Left ventricle myocardium superior (tissue), 1 donor: Measurements from ENCODE around the gene GREB1. TPM values are rescaled to one million over a fixed set of nuclear protein-coding genes. Genes with fewer than 3 reads are reported as not detected.

Experiments
- ATAC-seq: fragments of 200-7000 bp; cut with Tn5 transposase; one replicate; pipeline ENCODE4 v1.9.1; 2020; ENCODE audit warnings: mild to moderate bottlenecking, moderate library complexity
- DNase-seq: peaks from one replicate; pipeline ENCODE4 v3.0.0-alpha.2; 2020
- intact Hi-C: fragments of 100-400 bp; cut with micrococcal nuclease; formaldehyde crosslinking; loops from one replicate; pipeline ENCODE4 v1.11.0; 2022
- total RNA-seq: library from RNA; stranded (reverse); fragmentation: NEBNext Ultra II Directional; extraction: Animal tissue kit (Norgen Biotek cat#: 25700); gene quantifications from one replicate; pipeline ENCODE4 v1.2.1, GENCODE V29; 2021
- donor health status: DM: no; HTN: yes; CAD: no; lungs with severe emphysema.

The GREB1 gene
- total RNA-seq, 1 donor from 2014 or later = 8.2 TPM

GRCh38 chr2:11574176-11575046 lies 40.6 kb downstream of the GREB1 start:
- intact Hi-C loops = no loop called here
- ATAC-seq (no peak), DNase-seq (no peak)

DNA sequence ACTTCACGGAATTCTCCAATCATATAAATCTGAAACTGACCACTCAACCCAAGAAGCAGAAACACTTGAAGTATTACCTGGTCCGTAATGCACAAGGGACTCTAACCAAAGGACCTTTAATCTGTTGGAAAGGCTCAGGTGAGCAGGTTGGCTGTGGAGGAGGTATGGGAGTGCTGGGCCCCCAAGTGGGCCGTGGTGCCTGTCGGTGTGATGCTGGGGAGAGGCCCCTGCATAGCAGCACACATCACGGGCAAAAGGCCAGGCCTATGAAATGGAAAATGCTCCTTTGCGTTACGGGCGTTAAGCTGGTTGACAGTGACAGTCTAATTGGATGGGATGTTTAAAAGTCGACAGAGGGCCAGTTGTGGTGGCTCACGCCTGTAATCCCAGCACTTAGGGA lies 42.6 kb downstream of the GREB1 start:
- intact Hi-C loops = no loop called here
- ATAC-seq (no peak), DNase-seq (no peak)

GRCh38 chr2:11577101-11577883 lies 43.4 kb downstream of the GREB1 start:
- DNase-seq (no peak), ATAC-seq (no peak)
- intact Hi-C loops = no loop called here

- DNase-seq (no peak), ATAC-seq (no peak)
- intact Hi-C loops = no loop called here
These were observed 44.5 kb downstream of the GREB1 start for GRCh38 chr2:11578081-11578948.

- ATAC-seq = no peak
- intact Hi-C loops = no loop called here
- no peak for DNase-seq
These were observed 45.3 kb downstream of the GREB1 start for GRCh38 chr2:11578986-11579774.

DNA sequence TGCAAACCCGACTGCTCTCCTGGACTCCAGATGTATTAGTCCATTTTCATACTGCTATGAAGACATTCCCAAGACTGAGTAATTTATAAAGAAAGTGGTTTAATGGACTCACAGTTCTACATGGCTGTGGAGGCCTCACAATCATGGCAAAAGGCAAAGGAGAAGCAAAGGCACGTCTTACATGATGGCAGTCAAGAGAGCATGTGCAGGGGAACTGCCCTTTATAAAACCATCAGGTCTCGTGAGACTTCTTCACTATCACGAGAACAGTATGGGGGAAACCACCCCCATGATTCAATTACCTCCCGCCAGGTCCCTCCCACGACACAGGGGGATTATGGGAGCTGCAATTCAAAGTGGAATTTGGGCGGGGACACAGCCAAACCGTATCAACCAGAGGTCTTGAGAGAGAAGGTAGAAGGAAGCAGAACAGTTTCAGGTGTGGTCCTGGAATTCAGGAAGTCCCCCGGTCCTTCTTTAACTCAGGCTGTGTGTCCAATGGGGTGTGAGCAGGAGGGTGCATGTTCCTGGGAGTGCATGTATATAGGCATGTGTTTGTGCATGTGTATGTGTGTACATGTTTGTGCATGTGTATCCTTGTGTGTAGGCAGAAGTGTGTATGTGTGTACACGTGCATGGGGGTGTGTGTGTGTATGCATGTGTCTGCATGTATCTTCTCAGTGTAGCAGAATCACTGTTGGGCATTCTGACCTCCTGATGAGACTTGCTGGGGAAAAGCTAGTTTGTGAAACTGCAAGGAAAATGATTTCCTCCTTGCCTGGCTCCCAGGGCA lies 46.2 kb downstream of the GREB1 start:
- intact Hi-C loops = loop anchor here (5.0 kb wide), 1 partner anchor 103 kb away; no protein-coding TSS in a partner anchor
- no peak for DNase-seq
- no peak for ATAC-seq

DNA sequence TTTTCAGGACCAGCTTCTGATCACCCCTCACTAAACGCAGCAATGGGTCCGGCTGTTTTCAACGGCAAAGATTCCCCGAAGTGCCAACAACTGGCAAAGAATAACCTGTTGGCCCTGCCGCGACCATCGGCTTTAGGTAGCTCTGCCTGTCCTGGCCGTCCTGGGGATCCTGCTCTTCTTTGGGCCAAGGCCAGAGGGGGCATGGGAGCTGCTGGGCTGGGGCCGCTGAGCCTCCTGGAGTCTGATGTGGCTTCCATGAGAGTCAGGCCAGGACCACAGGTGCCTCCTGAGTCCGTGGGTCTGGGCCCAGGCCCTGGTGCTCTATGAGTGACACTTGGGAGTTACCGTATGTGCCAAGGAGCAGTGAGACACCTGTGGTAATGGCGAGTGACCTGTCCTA lies 46.9 kb downstream of the GREB1 start:
- DNase-seq = no peak
- ATAC-seq = no peak
- intact Hi-C loops = loop anchor here (5.0 kb wide), 1 partner anchor 103 kb away; no protein-coding TSS in a partner anchor

DNA sequence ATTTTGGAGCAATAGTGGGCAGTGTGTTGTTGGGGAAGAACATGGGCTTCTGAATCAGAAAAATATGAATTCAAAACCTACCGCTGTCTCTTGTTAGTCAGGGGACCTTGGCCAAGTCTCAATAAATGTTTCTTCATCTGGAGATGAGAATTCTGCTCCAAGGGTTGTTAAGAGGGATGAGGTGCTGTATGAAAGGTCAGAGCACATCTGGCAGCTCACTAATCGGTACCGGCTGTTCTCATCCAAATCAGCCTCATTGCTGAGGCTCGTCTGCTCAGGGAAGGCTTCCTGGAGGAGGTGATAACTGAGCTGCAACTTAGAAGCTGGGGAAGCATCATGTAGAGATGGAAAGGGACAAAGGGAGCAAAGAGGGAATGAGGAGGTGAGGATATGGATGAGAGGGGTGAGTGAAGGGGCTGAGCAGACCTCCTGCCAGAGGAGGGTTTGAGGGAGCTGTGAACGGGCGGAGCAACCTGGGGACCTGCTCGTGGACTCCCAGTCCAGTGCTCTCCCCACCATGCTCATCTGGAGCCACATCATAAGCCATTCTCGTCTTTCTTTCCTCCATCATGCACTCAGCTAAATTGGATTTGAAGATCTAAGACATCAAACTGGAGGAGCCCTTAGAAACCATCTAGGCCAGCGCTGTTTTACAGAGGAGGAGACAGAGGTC lies 47.4 kb downstream of the GREB1 start:
- DNase-seq (no peak), ATAC-seq (no peak)
- intact Hi-C loops = loop anchor here (5.0 kb wide), 1 partner anchor 104 kb away; no protein-coding TSS in a partner anchor

DNA sequence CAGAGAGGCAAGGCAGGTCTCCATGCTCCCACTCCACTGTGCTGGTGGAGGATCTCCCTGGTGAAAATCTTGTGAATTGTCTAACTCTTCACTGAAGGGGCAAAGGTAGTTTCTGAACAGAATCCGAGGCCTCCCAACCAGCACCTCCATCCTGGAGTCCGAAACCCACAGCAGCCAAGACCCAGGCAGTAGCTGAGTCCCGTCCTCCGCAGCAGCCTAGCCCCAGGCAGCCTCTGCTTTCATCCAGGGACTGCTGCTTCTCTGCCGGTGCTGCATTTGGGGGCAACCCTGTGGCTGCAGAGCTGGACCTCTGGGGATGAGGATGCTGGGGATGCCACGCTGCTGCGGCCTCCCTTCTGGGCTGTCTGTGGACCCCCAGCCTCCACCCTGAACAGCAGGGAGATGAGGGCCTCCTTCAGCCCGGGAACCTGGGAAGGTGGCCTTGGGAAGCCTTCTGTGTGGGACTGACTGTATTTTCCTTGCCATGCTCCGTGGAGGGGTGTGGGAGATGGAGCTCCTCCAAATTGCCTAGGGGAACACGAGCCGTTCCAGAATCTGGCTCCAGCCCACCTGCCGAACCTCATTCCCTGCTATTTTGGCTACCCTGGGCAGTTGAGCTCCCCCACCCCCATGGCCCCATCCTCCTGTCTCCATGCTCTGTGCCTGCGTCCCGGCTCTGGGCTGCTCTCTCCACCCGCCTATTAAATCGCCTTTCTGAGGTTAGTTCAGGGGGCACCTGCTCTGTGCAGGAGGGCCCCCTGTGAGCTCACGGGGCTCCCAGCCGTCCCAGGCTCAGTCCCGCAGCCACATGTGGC lies 48.2 kb downstream of the GREB1 start:
- intact Hi-C loops = loop anchor here (5.0 kb wide), 1 partner anchor 105 kb away; no protein-coding TSS in a partner anchor
- DNase-seq = no peak
- ATAC-seq = no peak

GRCh38 chr2:11582612-11582861 lies 48.7 kb downstream of the GREB1 start:
- ATAC-seq (no peak), DNase-seq (no peak)
- intact Hi-C loops = loop anchor here (5.0 kb wide), 1 partner anchor 105 kb away; no protein-coding TSS in a partner anchor

DNA sequence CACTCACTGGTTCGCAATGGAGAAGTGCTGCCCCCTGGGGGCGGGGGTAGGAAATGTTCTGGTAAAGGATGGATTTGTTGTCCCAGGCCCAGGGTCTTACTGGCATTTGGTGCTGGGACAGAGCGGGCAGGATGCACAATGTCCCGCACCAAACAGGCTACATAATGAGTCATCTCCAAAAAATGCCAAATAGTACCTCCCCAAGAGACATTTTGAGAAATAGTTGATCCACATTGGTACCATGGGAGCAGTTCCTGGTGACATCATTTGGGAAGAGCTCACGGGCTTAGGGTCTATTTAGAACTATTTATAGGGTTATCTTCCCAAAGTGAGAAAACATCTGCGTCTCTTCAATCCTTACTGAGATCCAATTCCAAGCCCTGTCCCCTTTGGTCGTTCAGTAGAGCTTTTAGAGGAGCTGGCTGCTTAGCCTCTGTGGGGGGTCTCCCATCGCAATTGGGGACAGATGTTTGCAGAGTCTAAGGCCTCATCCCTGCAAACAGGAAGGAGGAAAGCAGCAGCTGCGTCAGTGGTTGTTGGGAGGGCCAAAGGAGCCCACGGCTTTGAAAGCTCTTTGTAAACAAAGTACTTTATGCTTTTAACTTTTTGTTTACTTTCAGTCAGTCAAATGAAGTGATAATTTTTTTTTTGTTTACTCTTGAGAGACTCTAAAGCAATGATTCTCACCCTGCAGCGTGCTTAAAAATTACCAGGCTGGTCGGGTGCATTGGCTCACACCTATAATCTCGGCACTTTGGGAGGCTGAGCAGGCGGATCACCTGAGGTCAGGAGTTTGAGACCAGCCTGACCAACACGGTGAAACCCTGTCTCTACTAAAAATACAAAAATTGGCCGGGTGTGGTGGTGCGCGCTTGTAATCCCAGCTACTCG lies 49.3 kb downstream of the GREB1 start:
- intact Hi-C loops = loop anchor here (5.0 kb wide), 1 partner anchor 106 kb away; no protein-coding TSS in a partner anchor
- ATAC-seq (peak; percentile 63), DNase-seq (peak; percentile 72)

DNA sequence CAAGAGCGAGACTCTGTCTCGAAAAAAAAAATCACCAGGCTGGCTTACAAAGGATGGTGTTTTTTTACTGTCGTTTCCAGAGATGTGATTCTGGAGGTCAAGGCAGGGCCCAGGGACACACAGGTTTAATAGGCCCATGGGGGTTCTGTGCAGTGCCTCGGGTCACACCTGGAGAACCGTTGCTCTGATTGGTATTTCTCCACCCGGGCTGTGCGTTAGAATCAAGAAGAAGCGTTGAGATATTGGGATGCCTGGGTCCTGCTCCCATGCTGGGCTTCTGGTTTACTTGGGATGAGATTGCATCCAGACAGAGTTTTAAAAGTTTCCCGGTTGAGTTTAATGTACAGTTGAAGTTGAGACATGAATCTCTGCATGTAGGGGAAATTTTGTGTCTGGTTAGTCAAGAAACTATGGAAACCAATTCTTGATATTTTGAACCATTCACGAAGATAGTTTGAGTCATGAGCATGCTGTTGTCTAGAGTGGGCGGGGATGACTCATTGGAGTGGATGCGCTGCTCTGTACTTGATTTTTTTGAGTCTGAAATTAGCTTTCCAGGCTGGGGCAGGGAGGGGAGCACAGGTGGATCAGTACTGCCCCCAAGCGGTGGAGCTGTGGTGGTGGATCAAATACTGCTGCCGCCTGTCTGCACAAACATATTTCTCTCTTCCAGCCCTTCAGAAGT lies 50.1 kb downstream of the GREB1 start:
- intact Hi-C loops = loop anchor here (5.0 kb wide), 1 partner anchor 107 kb away; no protein-coding TSS in a partner anchor
- peak; percentile 79 for ATAC-seq
- DNase-seq = peak; percentile 64

- no peak for ATAC-seq
- intact Hi-C loops = loop anchor here (5.0 kb wide), 1 partner anchor 107 kb away; no protein-coding TSS in a partner anchor
- DNase-seq = no peak
These were observed 50.7 kb downstream of the GREB1 start for GRCh38 chr2:11584525-11585056.

- intact Hi-C loops = no loop called here
- ATAC-seq (no peak), DNase-seq (no peak)
These were observed 51.2 kb downstream of the GREB1 start for GRCh38 chr2:11585071-11585470.
